Measurements from ENCODE around the gene JPT2. TPM values are rescaled to one million over a fixed set of nuclear protein-coding genes. Genes with fewer than 3 reads are reported as not detected.

The JPT2 gene
- total RNA-seq, 1 experiment from 2014 or later = 113 TPM

- TF ChIP-seq EZH2 (IDR thresholded peaks at IDR 0.05) = no peak
- TF ChIP-seq SIN3A (IDR thresholded peaks at IDR 0.05; ENCODE audit: low read depth) = no peak
- no peak for TF ChIP-seq ZBTB33 (IDR thresholded peaks at IDR 0.05; ENCODE audit: extremely low read depth, insufficient replicate concordance, low read length)
- TF ChIP-seq FOSL1 (IDR thresholded peaks at IDR 0.05; ENCODE audit: low read depth) = no peak
These were observed 31.3 kb downstream of the JPT2 start (continued) for GRCh38 chr16:1709356-1709755.

GRCh38 chr16:1710811-1711507 is 32.9 kb downstream of the JPT2 start:
- Histone ChIP-seq H3K4me1 (ENCODE audit: control insufficient read depth in 1 of 2, insufficient read depth in 2 of 2, low read length in 2 of 2) (peaks cover 5 to 9% of the 10 kb centered on the region in 2 experiments; a peak in 3 of 4 replicates), H4K20me1 (ENCODE audit: insufficient read depth) (peaks cover 3% of the 10 kb centered on the region; the same call in 1 of the 2 replicates), H3K36me3 (ENCODE audit: control insufficient read depth in 1 of 2, insufficient read depth in 2 of 2, low read length in 2 of 2) (no peaks in the 10 kb centered on the region), H3K27me3 (ENCODE audit: insufficient read depth, low read length) (no peaks in the 10 kb centered on the region), H3K9me3 (ENCODE audit: control insufficient read depth in 1 of 2, insufficient read depth in 1 of 2, low read depth in 1 of 2, low read length in 2 of 2) (no peaks in the 10 kb centered on the region), H3K27ac (ENCODE audit: low read depth, low read length) (no peak overlapping the region), H3K79me2 (ENCODE audit: insufficient read depth, low read length) (peaks cover 94% of the 10 kb centered on the region), H2AFZ (ENCODE audit: low read depth, low read length, poor library complexity, severe bottlenecking) (no peak overlapping the region), H3K9ac (ENCODE audit: low read length) (no peak overlapping the region), H3K9me2 (ENCODE audit: insufficient read depth) (no peaks in the 10 kb centered on the region), H3K4me2 (ENCODE audit: low read length) (no peak overlapping the region), H3K4me3 (replicated peaks in 1 of 2; ENCODE audit: low read depth in 1 of 2, low read length in 2 of 2) (no peak overlapping the region)
- no peak for DNase-seq (ENCODE audit: low read depth, low spot score)
- ChIA-PET CTCF (no interaction called here), POLR2A (no interaction called here), RAD21 (ENCODE audit: low non-redundant PET in 1 of 2, low total read pairs in 2 of 2, uncharacterized antibody in 2 of 2, unreplicated experiment in 2 of 2) (no interaction called here)
- BruUV-seq (replicated peaks) = no TSS peak
- intact Hi-C loops (cut with micrococcal nuclease) = no loop called here
- ATAC-seq = no peak
- TF ChIP-seq CBX3 (IDR thresholded peaks at IDR 0.05; ENCODE audit: low read depth) (no peak), CTCF (IDR thresholded peaks at IDR 0.05 in 2 of 3, conservative IDR thresholded peaks at IDR 0.05 in 1 of 3; ENCODE audit: borderline replicate concordance in 1 of 3, insufficient read depth in 1 of 3, low read depth in 2 of 3, low read length in 2 of 3) (no peak), YY1 (IDR thresholded peaks at IDR 0.05; ENCODE audit: extremely low read depth, insufficient replicate concordance, low read depth, low read length) (no peak), SRF (IDR thresholded peaks at IDR 0.05; ENCODE audit: low read depth) (no peak), ZBTB33 (IDR thresholded peaks at IDR 0.05; ENCODE audit: extremely low read depth, insufficient replicate concordance, low read length) (no peak), MAX (IDR thresholded peaks at IDR 0.05) (no peak), FOSL1 (IDR thresholded peaks at IDR 0.05; ENCODE audit: low read depth) (no peak), POLR2AphosphoS5 (IDR thresholded peaks at IDR 0.05; ENCODE audit: low read depth, low read length) (no peak), TCF7L2 (IDR thresholded peaks at IDR 0.05; ENCODE audit: borderline replicate concordance, extremely low read depth, insufficient read depth, insufficient read length) (no peak), JUND (IDR thresholded peaks at IDR 0.05) (no peak), ELF1 (IDR thresholded peaks at IDR 0.05; ENCODE audit: borderline replicate concordance, low read depth) (no peak), EZH2 (IDR thresholded peaks at IDR 0.05) (no peak)

Data from HCT116 (cell line).